ENCODE results near the gene SNX5.

The SNX5 gene

DNA sequence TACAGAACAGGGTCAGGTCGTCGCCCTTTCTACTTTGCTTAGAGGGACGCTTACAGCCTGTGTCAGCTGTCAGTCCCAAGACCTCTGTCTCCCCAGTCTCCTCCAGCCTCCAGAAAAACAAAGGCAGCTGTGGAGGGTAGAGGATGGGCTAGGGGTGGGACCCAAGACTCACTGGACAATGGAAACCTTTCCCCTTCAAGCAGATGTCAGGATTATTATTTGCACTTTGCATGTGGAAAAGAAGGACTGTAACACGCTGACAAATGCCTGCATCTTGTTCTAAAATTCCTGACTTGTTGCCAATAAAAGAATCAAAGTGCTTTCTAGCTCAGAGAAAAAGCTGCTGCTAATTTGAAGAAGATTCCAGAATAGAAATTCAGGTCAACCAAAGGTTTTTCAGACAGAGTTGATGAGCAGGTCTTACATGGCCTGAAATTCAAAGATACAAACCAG is 58.7 kb downstream of the SNX5 start:
- TF ChIP-seq CREB1 (IDR thresholded peaks at IDR 0.05; ENCODE audit: low read depth) (no peak), NFIC (IDR thresholded peaks at IDR 0.05) (no peak), EP300 (IDR thresholded peaks at IDR 0.05; ENCODE audit: borderline replicate concordance) (no peak), TCF12 (IDR thresholded peaks at IDR 0.05; ENCODE audit: low read depth) (no peak), CEBPB (IDR thresholded peaks at IDR 0.05) (no peak), ZBTB7A (IDR thresholded peaks at IDR 0.05; ENCODE audit: low read depth) (no peak), YY1 (IDR thresholded peaks at IDR 0.05; ENCODE audit: low read depth) (no peak), RAD21 (IDR thresholded peaks at IDR 0.05; ENCODE audit: low read depth) (no peak), MAX (IDR thresholded peaks at IDR 0.05) (no peak), TAF1 (IDR thresholded peaks at IDR 0.05; ENCODE audit: low read depth) (no peak), EGR1 (IDR thresholded peaks at IDR 0.05) (no peak)
- TF ChIP-seq, protein P1, sequence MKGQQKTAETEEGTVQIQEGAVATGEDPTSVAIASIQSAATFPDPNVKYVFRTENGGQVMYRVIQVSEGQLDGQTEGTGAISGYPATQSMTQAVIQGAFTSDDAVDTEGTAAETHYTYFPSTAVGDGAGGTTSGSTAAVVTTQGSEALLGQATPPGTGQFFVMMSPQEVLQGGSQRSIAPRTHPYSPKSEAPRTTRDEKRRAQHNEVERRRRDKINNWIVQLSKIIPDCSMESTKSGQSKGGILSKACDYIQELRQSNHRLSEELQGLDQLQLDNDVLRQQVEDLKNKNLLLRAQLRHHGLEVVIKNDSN (IDR thresholded peaks at IDR 0.05), result no peak

- TF ChIP-seq, protein P2, sequence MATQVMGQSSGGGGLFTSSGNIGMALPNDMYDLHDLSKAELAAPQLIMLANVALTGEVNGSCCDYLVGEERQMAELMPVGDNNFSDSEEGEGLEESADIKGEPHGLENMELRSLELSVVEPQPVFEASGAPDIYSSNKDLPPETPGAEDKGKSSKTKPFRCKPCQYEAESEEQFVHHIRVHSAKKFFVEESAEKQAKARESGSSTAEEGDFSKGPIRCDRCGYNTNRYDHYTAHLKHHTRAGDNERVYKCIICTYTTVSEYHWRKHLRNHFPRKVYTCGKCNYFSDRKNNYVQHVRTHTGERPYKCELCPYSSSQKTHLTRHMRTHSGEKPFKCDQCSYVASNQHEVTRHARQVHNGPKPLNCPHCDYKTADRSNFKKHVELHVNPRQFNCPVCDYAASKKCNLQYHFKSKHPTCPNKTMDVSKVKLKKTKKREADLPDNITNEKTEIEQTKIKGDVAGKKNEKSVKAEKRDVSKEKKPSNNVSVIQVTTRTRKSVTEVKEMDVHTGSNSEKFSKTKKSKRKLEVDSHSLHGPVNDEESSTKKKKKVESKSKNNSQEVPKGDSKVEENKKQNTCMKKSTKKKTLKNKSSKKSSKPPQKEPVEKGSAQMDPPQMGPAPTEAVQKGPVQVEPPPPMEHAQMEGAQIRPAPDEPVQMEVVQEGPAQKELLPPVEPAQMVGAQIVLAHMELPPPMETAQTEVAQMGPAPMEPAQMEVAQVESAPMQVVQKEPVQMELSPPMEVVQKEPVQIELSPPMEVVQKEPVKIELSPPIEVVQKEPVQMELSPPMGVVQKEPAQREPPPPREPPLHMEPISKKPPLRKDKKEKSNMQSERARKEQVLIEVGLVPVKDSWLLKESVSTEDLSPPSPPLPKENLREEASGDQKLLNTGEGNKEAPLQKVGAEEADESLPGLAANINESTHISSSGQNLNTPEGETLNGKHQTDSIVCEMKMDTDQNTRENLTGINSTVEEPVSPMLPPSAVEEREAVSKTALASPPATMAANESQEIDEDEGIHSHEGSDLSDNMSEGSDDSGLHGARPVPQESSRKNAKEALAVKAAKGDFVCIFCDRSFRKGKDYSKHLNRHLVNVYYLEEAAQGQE (IDR thresholded peaks at IDR 0.05; ENCODE audit: low read depth), result no peak
- TF ChIP-seq CREB1 (IDR thresholded peaks at IDR 0.05; ENCODE audit: low read depth), result no peak
- no peak for TF ChIP-seq CEBPB (IDR thresholded peaks at IDR 0.05)
- TF ChIP-seq TEAD4 (IDR thresholded peaks at IDR 0.05), result no peak
- TF ChIP-seq FOXM1 (IDR thresholded peaks at IDR 0.05; ENCODE audit: borderline replicate concordance, low read depth), result no peak
- TF ChIP-seq YY1 (IDR thresholded peaks at IDR 0.05; ENCODE audit: low read depth), result no peak
- TF ChIP-seq RAD21 (IDR thresholded peaks at IDR 0.05; ENCODE audit: low read depth), result no peak
- no peak for TF ChIP-seq MAX (IDR thresholded peaks at IDR 0.05)
- TF ChIP-seq TCF12 (IDR thresholded peaks at IDR 0.05; ENCODE audit: low read depth), result no peak
These were observed 63.0 kb downstream of the SNX5 start for GRCh38 chr20:17905544-17905943.

- no peak for TF ChIP-seq EP300 (IDR thresholded peaks at IDR 0.05; ENCODE audit: borderline replicate concordance)
- TF ChIP-seq TCF12 (IDR thresholded peaks at IDR 0.05; ENCODE audit: low read depth), result no peak
- no peak for TF ChIP-seq FOXM1 (IDR thresholded peaks at IDR 0.05; ENCODE audit: borderline replicate concordance, low read depth)
- TF ChIP-seq, protein P2 (IDR thresholded peaks at IDR 0.05; ENCODE audit: low read depth), result no peak
- TF ChIP-seq, protein P1 (IDR thresholded peaks at IDR 0.05), result no peak
- no peak for TF ChIP-seq MAX (IDR thresholded peaks at IDR 0.05)
- no peak for TF ChIP-seq TAF1 (IDR thresholded peaks at IDR 0.05; ENCODE audit: low read depth)
- no peak for TF ChIP-seq EGR1 (IDR thresholded peaks at IDR 0.05)
- TF ChIP-seq ZBTB7A (IDR thresholded peaks at IDR 0.05; ENCODE audit: low read depth), result no peak
- TF ChIP-seq TEAD4 (IDR thresholded peaks at IDR 0.05), result no peak
These were observed 64.6 kb downstream of the SNX5 start for GRCh38 chr20:17904027-17904426.

DNA sequence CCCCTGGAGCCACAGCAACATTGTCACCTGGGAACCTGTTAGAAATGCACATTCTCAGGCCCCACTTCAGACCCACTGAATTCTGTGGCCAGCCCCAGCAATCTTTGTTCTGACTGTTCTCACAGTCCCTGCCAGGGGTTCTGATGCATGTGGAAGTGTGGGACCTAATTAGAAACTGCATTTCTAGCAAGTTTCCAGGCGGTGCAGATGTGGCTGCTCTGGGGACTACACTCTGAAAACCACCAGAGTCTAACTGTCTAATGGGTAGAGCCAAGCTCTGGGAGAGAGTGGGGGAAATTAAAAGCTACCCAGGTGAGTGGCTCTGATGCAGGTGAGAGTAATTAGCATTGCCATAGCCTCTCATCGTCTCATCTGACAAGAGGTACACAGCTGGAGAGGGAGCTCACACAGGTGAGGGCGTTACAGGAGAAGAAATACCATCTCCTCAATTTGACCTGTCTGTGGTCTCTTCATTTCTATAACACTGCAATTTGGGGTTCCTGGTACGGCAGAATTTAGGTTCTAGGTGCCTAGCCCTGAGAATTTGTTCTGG is 66.0 kb downstream of the SNX5 start:
- TF ChIP-seq CREB1 (IDR thresholded peaks at IDR 0.05; ENCODE audit: low read depth), result no peak
- TF ChIP-seq, protein P1 (IDR thresholded peaks at IDR 0.05), result no peak
- no peak for TF ChIP-seq MAX (IDR thresholded peaks at IDR 0.05)

DNA sequence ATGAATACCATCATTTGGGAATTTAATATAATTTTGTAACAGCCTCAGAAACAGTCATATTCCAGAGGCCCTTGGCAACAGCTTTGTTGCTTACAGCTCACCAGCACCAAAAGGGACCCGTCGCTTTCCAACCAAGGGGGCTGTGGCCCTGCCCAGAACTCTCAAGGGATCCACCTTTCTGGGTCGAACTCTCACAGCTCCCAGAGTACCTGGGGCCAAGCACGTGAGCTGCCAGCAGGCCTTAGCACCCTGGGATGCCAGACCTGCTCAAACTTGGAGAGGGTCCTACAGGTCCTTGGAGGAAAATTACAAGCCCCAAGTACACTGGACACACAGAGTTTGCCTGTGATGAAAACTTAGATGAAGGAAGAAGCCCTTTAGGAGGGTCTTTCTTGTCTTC is 66.6 kb downstream of the SNX5 start:
- TF ChIP-seq TAF1 (IDR thresholded peaks at IDR 0.05; ENCODE audit: low read depth), result no peak
- TF ChIP-seq CREB1 (IDR thresholded peaks at IDR 0.05; ENCODE audit: low read depth), result no peak
- TF ChIP-seq, protein P1 (IDR thresholded peaks at IDR 0.05), result no peak
- no peak for TF ChIP-seq FOXM1 (IDR thresholded peaks at IDR 0.05; ENCODE audit: borderline replicate concordance, low read depth)
